ENCODE results near the gene MEX3D. TPM values are rescaled to one million over a fixed set of nuclear protein-coding genes. Genes with fewer than 3 reads are reported as not detected.
"Not testable (repeated sequence)": the region's sequence is repeated elsewhere in the genome, so short reads cannot be mapped to it uniquely, and the experiment has no call there.

MEX3D gene
- total RNA-seq, 5 donors from 2014 or later (not counting 1 experiment from before 2014, with no cell fraction given), result 2.1 to 7.7 (median 6.2) TPM

DNA sequence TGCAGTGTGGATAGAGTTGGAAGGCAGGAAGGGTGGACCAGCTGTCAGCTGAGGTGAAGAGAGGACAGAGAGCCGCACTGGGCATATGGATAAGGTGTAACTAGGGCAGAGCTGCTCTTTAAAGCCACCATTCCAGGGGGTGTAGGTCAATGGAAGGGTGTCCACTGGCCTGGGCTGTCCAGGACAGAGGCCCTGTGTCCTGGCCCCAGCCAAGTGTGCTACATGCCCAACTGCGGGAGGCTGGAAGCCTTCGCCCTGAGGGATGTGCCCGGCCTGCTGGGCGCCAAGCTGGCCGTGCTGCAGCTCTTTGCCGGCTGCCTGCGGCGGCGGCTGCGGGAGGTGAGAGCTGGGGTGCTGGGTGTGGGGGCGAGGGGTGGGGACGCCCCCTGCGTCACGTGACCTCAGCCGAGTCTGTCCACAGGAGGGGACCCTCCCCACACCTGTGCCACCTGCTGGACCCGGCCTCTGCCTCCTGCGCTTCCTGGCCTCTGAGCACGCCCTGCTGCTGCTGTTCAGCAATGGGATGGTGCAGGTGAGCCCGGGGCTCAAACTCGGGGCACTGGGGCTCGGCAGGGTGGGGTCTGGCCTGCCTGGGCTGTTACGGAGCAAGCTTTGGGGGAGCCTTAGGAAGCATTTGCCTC, 34.5 kb downstream of the MEX3D start:
- Mint-ChIP-seq H3K27me3 (peaks cover 20 to 29% of the 10 kb centered on the region in 2 donors), H3K4me3 (no peak overlapping the region), H3K27ac (no peak overlapping the region), H3K36me3 (no peaks in the 10 kb centered on the region), H3K9me3 (no peaks in the 10 kb centered on the region), H3K4me1 (no peaks in the 10 kb centered on the region)
- no peak for DNase-seq
- H3K4me1 ChIP-seq (ENCODE audit: control insufficient read depth in 1 of 2, extremely low read depth in 1 of 2, insufficient read depth in 2 of 2, low read length in 2 of 2), result no peaks in the 10 kb centered on the region
- H3K27me3 ChIP-seq (replicated peaks in 1 of 2; ENCODE audit: control insufficient read depth in 2 of 2, extremely low read depth in 1 of 2, insufficient read depth in 2 of 2, low read length in 1 of 2), result peaks cover 0 to 63% of the 10 kb centered on the region in 2 experiments
- no peak for ATAC-seq (replicated peaks in 1 of 4)
- CTCF ChIA-PET, result interaction anchor here in 1 of 2 donors (0.6 to 0.7 kb wide), 2 partner anchors 13 to 134 kb away, joined by 4 to 11 read pairs; no protein-coding TSS in a partner anchor
- H3K36me3 ChIP-seq (ENCODE audit: control insufficient read depth in 2 of 2, extremely low read depth in 1 of 2, insufficient read depth in 1 of 2, low read length in 1 of 2), result no peaks in the 10 kb centered on the region
- no peak overlapping the region for H3K4me3 ChIP-seq (ENCODE audit: control insufficient read depth in 1 of 2, extremely low read depth in 1 of 2, low read length in 1 of 2)
- H3K27ac ChIP-seq (ENCODE audit: low read length), result no peak overlapping the region
- no peaks in the 10 kb centered on the region for H3K9me3 ChIP-seq
- 81% methylated on average over 10 of the region's 23 CpGs for WGBS (ENCODE audit: insufficient coverage)
- POLR2A ChIA-PET, result no interaction called here

DNA sequence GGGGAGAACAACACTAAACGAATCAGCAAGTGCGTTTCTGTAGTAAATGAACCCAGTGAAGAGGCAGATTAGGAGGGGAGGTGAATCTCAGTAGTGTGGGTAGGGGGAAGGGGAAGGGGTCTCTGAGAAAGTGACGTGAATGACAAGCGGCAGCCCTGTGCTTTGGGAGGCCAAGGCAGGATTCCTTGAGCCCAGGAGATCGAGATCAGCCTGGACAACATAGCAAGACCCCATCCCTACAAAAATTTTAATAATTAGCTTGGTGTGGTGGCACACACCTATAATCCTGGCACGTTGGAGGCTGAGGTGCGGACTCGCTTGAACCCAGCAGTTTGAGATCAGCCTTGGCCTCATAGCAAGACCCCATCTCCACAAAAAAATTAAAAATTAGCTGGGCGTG, 36.1 kb downstream of the MEX3D start:
- H3K36me3 Mint-ChIP-seq, result no peaks in the 10 kb centered on the region
- peaks cover 0 to 63% of the 10 kb centered on the region in 2 experiments for H3K27me3 ChIP-seq (replicated peaks in 1 of 2; ENCODE audit: control insufficient read depth in 2 of 2, extremely low read depth in 1 of 2, insufficient read depth in 2 of 2, low read length in 1 of 2)
- WGBS (ENCODE audit: insufficient coverage), result no CpG with 5 or more reads among the region's 9 CpGs
- no peaks in the 10 kb centered on the region for H3K36me3 ChIP-seq (ENCODE audit: control insufficient read depth in 2 of 2, extremely low read depth in 1 of 2, insufficient read depth in 1 of 2, low read length in 1 of 2)
- ChIA-PET CTCF (no interaction called here), POLR2A (no interaction called here)
- no peak for ATAC-seq (replicated peaks in 1 of 4)
- no peaks in the 10 kb centered on the region for H3K9me3 Mint-ChIP-seq
- H3K9me3 ChIP-seq, result no peaks in the 10 kb centered on the region
- no peak overlapping the region for H3K27ac Mint-ChIP-seq
- no peak overlapping the region for H3K27ac ChIP-seq (ENCODE audit: low read length)
- no peak overlapping the region for H3K4me3 ChIP-seq (ENCODE audit: control insufficient read depth in 1 of 2, extremely low read depth in 1 of 2, low read length in 1 of 2)
- no peaks in the 10 kb centered on the region for H3K4me1 Mint-ChIP-seq
- no peak overlapping the region for H3K4me3 Mint-ChIP-seq
- no peaks in the 10 kb centered on the region for H3K4me1 ChIP-seq (ENCODE audit: control insufficient read depth in 1 of 2, extremely low read depth in 1 of 2, insufficient read depth in 2 of 2, low read length in 2 of 2)
- no peak for DNase-seq
- peaks cover 26 to 33% of the 10 kb centered on the region in 2 donors for H3K27me3 Mint-ChIP-seq

DNA sequence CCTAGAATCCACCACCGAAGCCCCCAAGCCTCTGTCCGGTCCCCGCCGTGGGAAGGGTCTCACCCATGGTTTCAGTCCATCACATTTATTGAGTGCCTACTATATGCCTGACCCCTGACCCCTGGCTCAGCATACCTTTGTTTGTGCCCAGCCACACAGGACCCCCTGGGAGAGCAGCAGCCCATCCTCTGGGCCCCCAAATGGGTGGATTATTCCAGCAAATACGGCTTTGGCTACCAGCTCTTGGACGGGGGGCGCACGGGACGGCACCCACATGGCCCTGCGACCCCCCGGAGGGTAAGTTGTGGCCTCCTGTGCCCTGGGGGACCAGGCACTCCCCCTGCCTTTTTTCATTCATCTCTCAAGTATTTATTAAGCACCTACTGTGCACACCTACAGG, 36.5 kb downstream of the MEX3D start:
- Mint-ChIP-seq H3K4me1 (no peaks in the 10 kb centered on the region), H3K27me3 (peaks cover 27 to 35% of the 10 kb centered on the region in 2 donors), H3K36me3 (no peaks in the 10 kb centered on the region), H3K4me3 (no peak overlapping the region), H3K27ac (no peak overlapping the region), H3K9me3 (no peaks in the 10 kb centered on the region)
- ChIA-PET POLR2A (no interaction called here), CTCF (no interaction called here)
- Histone ChIP-seq H3K4me3 (ENCODE audit: control insufficient read depth in 1 of 2, extremely low read depth in 1 of 2, low read length in 1 of 2) (no peak overlapping the region), H3K9me3 (no peaks in the 10 kb centered on the region), H3K36me3 (ENCODE audit: control insufficient read depth in 2 of 2, extremely low read depth in 1 of 2, insufficient read depth in 1 of 2, low read length in 1 of 2) (no peaks in the 10 kb centered on the region), H3K27ac (ENCODE audit: low read length) (no peak overlapping the region), H3K4me1 (ENCODE audit: control insufficient read depth in 1 of 2, extremely low read depth in 1 of 2, insufficient read depth in 2 of 2, low read length in 2 of 2) (no peaks in the 10 kb centered on the region), H3K27me3 (replicated peaks in 1 of 2; ENCODE audit: control insufficient read depth in 2 of 2, extremely low read depth in 1 of 2, insufficient read depth in 2 of 2, low read length in 1 of 2) (peaks cover 0 to 66% of the 10 kb centered on the region in 2 experiments)
- 90% methylated on average over 11 of the region's 11 CpGs for WGBS (ENCODE audit: insufficient coverage)
- no peak for ATAC-seq (replicated peaks in 1 of 4)
- no peak for DNase-seq

DNA sequence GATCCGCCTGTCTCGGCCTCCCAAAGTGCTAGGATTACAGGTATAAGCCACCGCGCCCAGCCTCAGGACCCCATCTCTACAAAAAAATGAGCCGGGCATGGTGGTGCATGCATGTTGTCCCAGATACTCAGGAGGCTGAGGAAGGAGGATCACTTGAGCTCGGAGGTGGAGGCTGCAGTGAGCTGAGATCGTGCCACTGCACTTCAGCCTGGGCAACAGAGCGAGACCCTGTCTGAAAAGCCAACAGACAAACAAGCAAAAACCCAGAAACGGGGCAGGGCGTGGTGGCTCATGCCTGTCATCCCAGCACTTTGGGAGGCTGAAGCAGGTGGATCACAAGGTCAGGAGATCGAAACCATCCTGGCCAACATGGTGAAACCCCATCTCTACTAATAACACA, 37.3 kb downstream of the MEX3D start:
- H3K27ac Mint-ChIP-seq; H3K9me3 Mint-ChIP-seq; CTCF ChIA-PET; H3K9me3 ChIP-seq; H3K36me3 ChIP-seq (ENCODE audit: control insufficient read depth in 2 of 2, extremely low read depth in 1 of 2, insufficient read depth in 1 of 2, low read length in 1 of 2); H3K4me3 ChIP-seq (ENCODE audit: control insufficient read depth in 1 of 2, extremely low read depth in 1 of 2, low read length in 1 of 2); H3K4me1 Mint-ChIP-seq; H3K4me3 Mint-ChIP-seq; H3K36me3 Mint-ChIP-seq; ATAC-seq (replicated peaks in 1 of 4); H3K4me1 ChIP-seq (ENCODE audit: control insufficient read depth in 1 of 2, extremely low read depth in 1 of 2, insufficient read depth in 2 of 2, low read length in 2 of 2); POLR2A ChIA-PET; H3K27ac ChIP-seq (ENCODE audit: low read length); DNase-seq: not testable (repeated sequence)
- H3K27me3 Mint-ChIP-seq, result peaks cover 34 to 42% of the 10 kb centered on the region in 2 donors
- H3K27me3 ChIP-seq (replicated peaks in 1 of 2; ENCODE audit: control insufficient read depth in 2 of 2, extremely low read depth in 1 of 2, insufficient read depth in 2 of 2, low read length in 1 of 2), result peaks cover 0 to 73% of the 10 kb centered on the region in 2 experiments
- WGBS (ENCODE audit: insufficient coverage), result 84% methylated on average over 8 of the region's 11 CpGs

DNA sequence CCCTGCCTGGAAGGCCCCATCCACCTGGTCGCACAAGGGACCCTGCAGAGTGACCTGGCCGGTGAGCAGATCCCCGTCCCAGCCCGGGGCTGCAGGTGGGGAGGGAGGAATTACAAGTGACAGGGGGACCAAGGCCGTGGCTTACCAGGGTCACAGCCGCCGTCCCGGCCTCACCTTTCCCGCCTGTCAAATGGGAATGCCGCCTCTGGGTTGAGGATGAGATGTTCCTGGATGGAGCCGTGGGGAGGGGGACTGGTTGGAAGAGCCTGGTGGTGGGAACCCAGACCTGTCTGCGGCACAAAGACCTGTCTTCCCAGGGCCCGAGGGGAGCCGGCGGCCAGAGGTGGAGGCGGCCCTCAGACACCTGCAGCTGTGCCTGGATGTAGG, 38.7 kb downstream of the MEX3D start:
- Mint-ChIP-seq H3K27me3 (peaks cover 40 to 49% of the 10 kb centered on the region in 2 donors), H3K4me3 (no peak overlapping the region), H3K27ac (no peak overlapping the region), H3K9me3 (no peaks in the 10 kb centered on the region), H3K4me1 (peaks cover 3 to 5% (median 5%) of the 10 kb centered on the region in 3 donors), H3K36me3 (no peaks in the 10 kb centered on the region)
- DNase-seq (no peak), ATAC-seq (replicated peaks in 1 of 4) (no peak)
- no peak overlapping the region for H3K27ac ChIP-seq (ENCODE audit: low read length)
- H3K4me1 ChIP-seq (ENCODE audit: control insufficient read depth in 1 of 2, extremely low read depth in 1 of 2, insufficient read depth in 2 of 2, low read length in 2 of 2), result no peaks in the 10 kb centered on the region
- 74% methylated on average over 14 of the region's 16 CpGs for WGBS (ENCODE audit: insufficient coverage)
- H3K9me3 ChIP-seq, result no peaks in the 10 kb centered on the region
- no peak overlapping the region for H3K4me3 ChIP-seq (ENCODE audit: control insufficient read depth in 1 of 2, extremely low read depth in 1 of 2, low read length in 1 of 2)
- ChIA-PET POLR2A (no interaction called here), CTCF (no interaction called here)
- H3K36me3 ChIP-seq (ENCODE audit: control insufficient read depth in 2 of 2, extremely low read depth in 1 of 2, insufficient read depth in 1 of 2, low read length in 1 of 2), result no peaks in the 10 kb centered on the region
- H3K27me3 ChIP-seq (replicated peaks in 1 of 2; ENCODE audit: control insufficient read depth in 2 of 2, extremely low read depth in 1 of 2, insufficient read depth in 2 of 2, low read length in 1 of 2), result peaks cover 5 to 78% of the 10 kb centered on the region in 2 experiments

DNA sequence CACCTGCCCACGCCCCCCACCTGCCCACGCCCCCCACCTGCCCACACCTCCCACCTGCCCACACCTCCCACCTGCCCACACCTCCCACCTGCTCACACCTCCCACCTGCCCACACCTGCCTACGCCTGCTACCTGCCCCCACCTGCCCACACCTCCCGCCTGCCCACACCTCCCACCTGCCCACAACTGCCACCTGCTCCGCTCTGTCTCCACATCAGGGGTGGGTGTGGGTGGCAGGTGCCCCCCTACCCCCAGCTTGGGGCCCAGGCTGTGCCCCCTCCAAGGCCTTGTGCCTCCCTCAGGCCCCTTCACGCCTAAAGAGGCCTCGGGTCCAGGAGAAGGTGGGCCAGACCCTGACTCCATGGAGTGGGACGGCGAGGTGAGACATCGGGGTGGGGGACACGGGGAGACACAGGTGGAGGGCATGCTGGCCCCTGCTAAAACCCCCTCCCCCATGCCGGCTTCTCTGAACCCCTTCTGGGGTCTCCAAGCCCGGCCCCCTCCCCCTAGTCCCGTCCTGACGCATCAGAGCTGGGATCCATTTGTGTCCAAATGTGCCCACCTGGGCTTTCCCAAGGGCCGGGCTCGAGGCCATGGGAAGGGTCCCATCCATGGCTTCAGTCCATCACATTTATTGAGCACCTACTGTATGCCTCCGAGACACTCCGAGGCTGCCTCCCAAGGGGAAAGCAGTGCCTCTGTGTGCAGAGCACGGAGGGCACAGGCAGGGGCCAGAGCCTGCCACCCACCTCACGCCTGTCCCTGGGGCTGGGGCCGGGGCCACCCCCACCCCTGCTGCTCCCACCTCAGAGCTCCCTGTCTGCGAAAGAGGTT, 39.3 kb downstream of the MEX3D start:
- no peak overlapping the region for H3K4me3 Mint-ChIP-seq
- H3K4me1 Mint-ChIP-seq, result peaks cover 4 to 8% (median 7%) of the 10 kb centered on the region in 3 donors
- no peak overlapping the region for H3K27ac ChIP-seq (ENCODE audit: low read length)
- no peaks in the 10 kb centered on the region for H3K36me3 ChIP-seq (ENCODE audit: control insufficient read depth in 2 of 2, extremely low read depth in 1 of 2, insufficient read depth in 1 of 2, low read length in 1 of 2)
- peaks cover 42 to 51% of the 10 kb centered on the region in 2 donors for H3K27me3 Mint-ChIP-seq
- no peak overlapping the region for H3K27ac Mint-ChIP-seq
- no peak for ATAC-seq (replicated peaks in 1 of 4)
- no peaks in the 10 kb centered on the region for H3K9me3 ChIP-seq
- ChIA-PET POLR2A (no interaction called here), CTCF (no interaction called here)
- no peaks in the 10 kb centered on the region for H3K4me1 ChIP-seq (ENCODE audit: control insufficient read depth in 1 of 2, extremely low read depth in 1 of 2, insufficient read depth in 2 of 2, low read length in 2 of 2)
- H3K9me3 Mint-ChIP-seq, result no peaks in the 10 kb centered on the region
- no peaks in the 10 kb centered on the region for H3K36me3 Mint-ChIP-seq
- H3K4me3 ChIP-seq (ENCODE audit: control insufficient read depth in 1 of 2, extremely low read depth in 1 of 2, low read length in 1 of 2), result no peak overlapping the region
- WGBS (ENCODE audit: insufficient coverage), result 82% methylated on average over 16 of the region's 23 CpGs
- H3K27me3 ChIP-seq (replicated peaks in 1 of 2; ENCODE audit: control insufficient read depth in 2 of 2, extremely low read depth in 1 of 2, insufficient read depth in 2 of 2, low read length in 1 of 2), result peaks cover 5 to 76% of the 10 kb centered on the region in 2 experiments
- no peak for DNase-seq

Data from T-cell (primary cell).